IPS-NIHi7 (cell line): ENCODE data around the gene TRIM25.
"Not testable (repeated sequence)": the region's sequence is repeated elsewhere in the genome, so short reads cannot be mapped to it uniquely, and the experiment has no call there.

Experiments used
- DNase-seq: peaks from one replicate; pipeline ENCODE4 v3.0.0; 2012; ENCODE audit warnings: mixed read lengths; ENCODE audit errors: extremely low spot score

TRIM25 gene, protein sequence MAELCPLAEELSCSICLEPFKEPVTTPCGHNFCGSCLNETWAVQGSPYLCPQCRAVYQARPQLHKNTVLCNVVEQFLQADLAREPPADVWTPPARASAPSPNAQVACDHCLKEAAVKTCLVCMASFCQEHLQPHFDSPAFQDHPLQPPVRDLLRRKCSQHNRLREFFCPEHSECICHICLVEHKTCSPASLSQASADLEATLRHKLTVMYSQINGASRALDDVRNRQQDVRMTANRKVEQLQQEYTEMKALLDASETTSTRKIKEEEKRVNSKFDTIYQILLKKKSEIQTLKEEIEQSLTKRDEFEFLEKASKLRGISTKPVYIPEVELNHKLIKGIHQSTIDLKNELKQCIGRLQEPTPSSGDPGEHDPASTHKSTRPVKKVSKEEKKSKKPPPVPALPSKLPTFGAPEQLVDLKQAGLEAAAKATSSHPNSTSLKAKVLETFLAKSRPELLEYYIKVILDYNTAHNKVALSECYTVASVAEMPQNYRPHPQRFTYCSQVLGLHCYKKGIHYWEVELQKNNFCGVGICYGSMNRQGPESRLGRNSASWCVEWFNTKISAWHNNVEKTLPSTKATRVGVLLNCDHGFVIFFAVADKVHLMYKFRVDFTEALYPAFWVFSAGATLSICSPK

GRCh38 chr17:56913867-56914580 lies at the start of gene TRIM25:
TSS of gene TRIM25 (minus strand) at chr17:56914049. CDS start at chr17:56913988, 61 bp downstream.
- DNase-seq = peak; percentile 95

GRCh38 chr17:56960596-56961538 lies 47.0 kb upstream of the TRIM25 start, which contains the start of gene COIL:
TSS of gene COIL (minus strand) at chr17:56961050. CDS start at chr17:56961019, 31 bp downstream.
- DNase-seq = peak; percentile 94

- DNase-seq = no peak
Observed at GRCh38 chr17:56956992-56957391, 43.1 kb upstream of the TRIM25 start.

- no peak for DNase-seq
Observed at GRCh38 chr17:56949595-56949994, 35.7 kb upstream of the TRIM25 start.

DNA sequence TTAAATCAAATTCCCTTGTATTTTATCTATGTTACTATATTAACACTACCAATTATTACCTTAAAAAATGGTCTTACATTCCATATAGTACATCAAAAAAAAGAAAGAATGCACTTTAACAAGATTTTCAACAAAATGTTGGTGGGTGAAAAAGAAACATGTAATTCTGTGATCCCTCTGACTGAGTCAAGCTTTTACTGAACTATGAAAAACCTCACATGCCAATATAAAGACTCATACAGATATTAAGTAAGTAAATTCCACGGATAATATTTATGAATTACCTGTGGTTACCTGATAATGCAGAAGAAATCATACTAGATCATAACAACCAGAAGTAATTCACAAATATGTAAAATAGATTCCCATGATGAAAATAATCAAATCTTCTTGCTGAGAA lies 34.6 kb upstream of the TRIM25 start:
- no peak for DNase-seq

DNA sequence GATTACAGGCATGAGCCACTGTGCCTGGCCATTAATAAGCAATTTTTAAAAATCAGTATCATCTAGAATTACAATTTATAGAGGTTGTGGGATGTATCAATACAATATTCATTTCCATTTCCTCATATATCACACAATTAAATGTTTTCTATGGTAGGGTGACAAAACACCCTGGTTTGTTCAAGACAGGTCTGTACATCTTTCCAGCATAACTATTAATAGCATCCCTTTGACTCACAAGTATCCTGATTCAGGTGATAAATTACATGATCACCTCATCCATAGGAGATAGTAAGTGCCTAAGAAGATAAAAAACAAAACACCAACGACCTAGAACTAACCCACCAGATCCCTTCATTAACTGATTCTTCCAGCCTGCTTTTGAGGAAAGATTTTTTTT lies 33.9 kb upstream of the TRIM25 start:
- no peak for DNase-seq

GRCh38 chr17:56945938-56946505 lies 32.2 kb upstream of the TRIM25 start:
- no peak for DNase-seq

- DNase-seq = no peak
Observed at GRCh38 chr17:56943505-56944125, 29.8 kb upstream of the TRIM25 start.

DNA sequence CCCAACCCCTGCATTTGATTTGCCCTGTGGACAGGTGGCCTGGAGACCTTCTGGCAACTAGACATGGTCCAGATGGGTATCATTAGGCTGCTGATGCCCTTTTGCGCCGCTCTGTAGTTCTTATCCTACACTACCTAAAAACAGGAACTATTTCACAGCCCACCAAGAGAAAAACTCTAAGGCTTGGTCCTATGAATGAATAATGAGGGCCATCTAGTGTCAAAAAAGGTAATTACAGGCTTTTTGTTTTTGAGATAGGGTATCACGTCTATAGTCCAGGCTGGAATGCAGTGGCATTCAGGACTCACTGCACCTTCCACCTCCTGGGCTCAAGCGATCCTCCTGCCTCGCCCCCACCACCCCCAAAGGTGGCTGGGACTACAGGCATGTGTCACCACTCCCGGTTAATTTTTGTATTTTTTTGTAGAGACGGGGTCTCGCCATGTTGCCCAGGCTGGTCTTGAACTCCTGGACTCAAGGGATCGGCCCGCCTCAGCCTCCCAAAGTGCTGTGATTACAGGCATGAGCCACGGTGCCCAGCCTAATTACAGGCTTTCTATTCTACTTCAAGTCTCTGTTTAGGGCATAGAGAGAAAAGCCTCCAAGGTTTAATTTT lies 26.1 kb upstream of the TRIM25 start:
- DNase-seq = peak; percentile 69

- DNase-seq = not testable (repeated sequence)
Observed at GRCh38 chr17:56938206-56938605, 24.4 kb upstream of the TRIM25 start.

GRCh38 chr17:56937687-56938086 lies 23.8 kb upstream of the TRIM25 start:
- DNase-seq = no peak

- no peak for DNase-seq
Observed at GRCh38 chr17:56936697-56937322, 23.0 kb upstream of the TRIM25 start.

GRCh38 chr17:56935461-56935860 lies 21.6 kb upstream of the TRIM25 start:
- DNase-seq = no peak

GRCh38 chr17:56934280-56934679 lies 20.4 kb upstream of the TRIM25 start:
- DNase-seq = no peak

- no peak for DNase-seq
Observed at GRCh38 chr17:56933868-56934267, 20.0 kb upstream of the TRIM25 start.

DNA sequence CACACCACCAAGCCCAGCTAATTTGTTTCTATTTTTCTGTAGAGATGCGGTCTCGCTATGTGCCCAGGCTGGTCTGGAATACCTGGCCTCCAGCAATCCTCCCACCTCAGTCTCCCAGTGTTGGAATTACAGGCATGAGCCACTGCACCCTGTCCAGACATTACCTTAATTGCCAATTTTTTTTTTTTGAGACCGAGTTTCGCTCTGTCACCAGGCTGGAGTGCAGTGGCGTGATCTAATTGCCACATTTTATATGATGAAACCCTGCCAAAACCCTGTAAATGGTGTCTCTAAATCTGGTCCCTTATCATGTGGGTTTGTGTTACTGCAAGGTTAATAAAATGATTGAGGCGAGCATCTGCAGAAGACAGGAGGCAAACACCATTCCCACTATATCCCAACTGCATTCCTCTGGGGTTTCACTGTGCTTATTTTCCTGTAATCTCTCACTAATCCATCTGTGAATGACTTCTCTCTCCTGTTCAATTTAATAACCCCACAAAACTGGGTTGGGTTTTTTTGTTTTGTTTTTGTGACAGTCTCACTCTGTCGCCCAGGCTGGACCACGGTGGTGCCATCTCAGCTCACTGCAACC lies 19.4 kb upstream of the TRIM25 start:
- DNase-seq = no peak

- DNase-seq = no peak
Observed at GRCh38 chr17:56930739-56931337, 17.0 kb upstream of the TRIM25 start.

- no peak for DNase-seq
Observed at GRCh38 chr17:56929362-56929969, 15.6 kb upstream of the TRIM25 start.
